Measurements from ENCODE around the gene NUPR1. TPM values are rescaled to one million over a fixed set of nuclear protein-coding genes. Genes with fewer than 3 reads are reported as not detected.

NUPR1 gene
- polyA plus RNA-seq, 1 donor from 2014 or later, result not detected

- Histone ChIP-seq H3F3A (ENCODE audit: insufficient read depth, low read length, poor library complexity, severe bottlenecking) (no peaks in the 10 kb centered on the region), H3K4me3 (ENCODE audit: low read length) (peak overlapping the region; percentile 82), H3K9me2 (ENCODE audit: insufficient read depth, low read length) (no peaks in the 10 kb centered on the region), H3K27me3 (ENCODE audit: insufficient read depth, low read depth, low read length) (no peaks in the 10 kb centered on the region), H3K36me3 (ENCODE audit: insufficient read depth, low read length) (no peaks in the 10 kb centered on the region), H3K79me2 (replicated peaks; ENCODE audit: insufficient read depth, low read length) (peaks cover 5% of the 10 kb centered on the region), H3K9ac (ENCODE audit: low read length) (peak overlapping the region; percentile 53), H3K27ac (ENCODE audit: low read length) (no peak overlapping the region), H4K20me1 (ENCODE audit: insufficient read depth) (no peaks in the 10 kb centered on the region), H2AFZ (ENCODE audit: low read depth, low read length) (peak overlapping the region; percentile 22), H3K9me3 (ENCODE audit: low read length) (no peaks in the 10 kb centered on the region), H3K4me2 (ENCODE audit: low read length) (peak overlapping the region; percentile 21)
- no peak for TF ChIP-seq SMC3 (conservative IDR thresholded peaks at IDR 0.05; ENCODE audit: poor library complexity)
- no peak for TF ChIP-seq EZH2 (IDR thresholded peaks at IDR 0.05; ENCODE audit: borderline replicate concordance, insufficient read depth, low read length, poor library complexity, severe bottlenecking)
- TF ChIP-seq, protein P1, sequence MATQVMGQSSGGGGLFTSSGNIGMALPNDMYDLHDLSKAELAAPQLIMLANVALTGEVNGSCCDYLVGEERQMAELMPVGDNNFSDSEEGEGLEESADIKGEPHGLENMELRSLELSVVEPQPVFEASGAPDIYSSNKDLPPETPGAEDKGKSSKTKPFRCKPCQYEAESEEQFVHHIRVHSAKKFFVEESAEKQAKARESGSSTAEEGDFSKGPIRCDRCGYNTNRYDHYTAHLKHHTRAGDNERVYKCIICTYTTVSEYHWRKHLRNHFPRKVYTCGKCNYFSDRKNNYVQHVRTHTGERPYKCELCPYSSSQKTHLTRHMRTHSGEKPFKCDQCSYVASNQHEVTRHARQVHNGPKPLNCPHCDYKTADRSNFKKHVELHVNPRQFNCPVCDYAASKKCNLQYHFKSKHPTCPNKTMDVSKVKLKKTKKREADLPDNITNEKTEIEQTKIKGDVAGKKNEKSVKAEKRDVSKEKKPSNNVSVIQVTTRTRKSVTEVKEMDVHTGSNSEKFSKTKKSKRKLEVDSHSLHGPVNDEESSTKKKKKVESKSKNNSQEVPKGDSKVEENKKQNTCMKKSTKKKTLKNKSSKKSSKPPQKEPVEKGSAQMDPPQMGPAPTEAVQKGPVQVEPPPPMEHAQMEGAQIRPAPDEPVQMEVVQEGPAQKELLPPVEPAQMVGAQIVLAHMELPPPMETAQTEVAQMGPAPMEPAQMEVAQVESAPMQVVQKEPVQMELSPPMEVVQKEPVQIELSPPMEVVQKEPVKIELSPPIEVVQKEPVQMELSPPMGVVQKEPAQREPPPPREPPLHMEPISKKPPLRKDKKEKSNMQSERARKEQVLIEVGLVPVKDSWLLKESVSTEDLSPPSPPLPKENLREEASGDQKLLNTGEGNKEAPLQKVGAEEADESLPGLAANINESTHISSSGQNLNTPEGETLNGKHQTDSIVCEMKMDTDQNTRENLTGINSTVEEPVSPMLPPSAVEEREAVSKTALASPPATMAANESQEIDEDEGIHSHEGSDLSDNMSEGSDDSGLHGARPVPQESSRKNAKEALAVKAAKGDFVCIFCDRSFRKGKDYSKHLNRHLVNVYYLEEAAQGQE (IDR thresholded peaks at IDR 0.05; ENCODE audit: borderline replicate concordance), result no peak
- TF ChIP-seq POLR2AphosphoS5 (IDR thresholded peaks at IDR 0.05), result no peak
- TF ChIP-seq CTCF (IDR thresholded peaks at IDR 0.05; ENCODE audit: poor library complexity, severe bottlenecking), result no peak
- no peak for TF ChIP-seq TAF1 (IDR thresholded peaks at IDR 0.05; ENCODE audit: low read depth)
- no peak for TF ChIP-seq MXI1 (conservative IDR thresholded peaks at IDR 0.05; ENCODE audit: poor library complexity, severe bottlenecking)
- no peak for TF ChIP-seq EP300 (conservative IDR thresholded peaks at IDR 0.05; ENCODE audit: poor library complexity, severe bottlenecking)
- TF ChIP-seq RAD21 (conservative IDR thresholded peaks at IDR 0.05), result no peak
These were observed 16.1 kb upstream of the NUPR1 start for GRCh38 chr16:28554634-28555423.

GRCh38 chr16:28553776-28554633 is 15.2 kb upstream of the NUPR1 start, which contains the start of gene SGF29:
TSS of gene SGF29 (plus strand) at chr16:28553920. CDS start at chr16:28581070, 27,150 bp downstream.
- peak within 1 kb of the TSS; percentile 85 for H2AFZ ChIP-seq (ENCODE audit: low read depth, low read length)
- peak within 1 kb of the TSS; percentile 82 for H3K4me3 ChIP-seq (ENCODE audit: low read length)
- H3K4me2 ChIP-seq (ENCODE audit: low read length), result peak within 1 kb of the TSS; percentile 21
- H3K9ac ChIP-seq (ENCODE audit: low read length), result peak within 1 kb of the TSS; percentile 94
- no peaks in the 10 kb centered on the region for H3K9me3 ChIP-seq (ENCODE audit: low read length)
- no peaks in the 10 kb centered on the region for H3K36me3 ChIP-seq (ENCODE audit: insufficient read depth, low read length)
- no peaks in the 10 kb centered on the region for H3F3A ChIP-seq (ENCODE audit: insufficient read depth, low read length, poor library complexity, severe bottlenecking)
- H3K27ac ChIP-seq (ENCODE audit: low read length), result peak within 1 kb of the TSS; percentile 98
- no peaks in the 10 kb centered on the region for H3K9me2 ChIP-seq (ENCODE audit: insufficient read depth, low read length)
- peak; percentile 90 for TF ChIP-seq TAF1 (IDR thresholded peaks at IDR 0.05; ENCODE audit: low read depth)
- peak; percentile 66 for TF ChIP-seq RAD21 (conservative IDR thresholded peaks at IDR 0.05)
- peak; percentile 100 for TF ChIP-seq POLR2AphosphoS5 (IDR thresholded peaks at IDR 0.05)
- TF ChIP-seq, protein P1 (IDR thresholded peaks at IDR 0.05; ENCODE audit: borderline replicate concordance), result peak; percentile 90
- TF ChIP-seq SMC3 (conservative IDR thresholded peaks at IDR 0.05; ENCODE audit: poor library complexity), result peak; percentile 69
- peak; percentile 75 for TF ChIP-seq CTCF (IDR thresholded peaks at IDR 0.05; ENCODE audit: poor library complexity, severe bottlenecking)
- peak; percentile 83 for TF ChIP-seq EP300 (conservative IDR thresholded peaks at IDR 0.05; ENCODE audit: poor library complexity, severe bottlenecking)
- TF ChIP-seq EZH2 (IDR thresholded peaks at IDR 0.05; ENCODE audit: borderline replicate concordance, insufficient read depth, low read length, poor library complexity, severe bottlenecking), result no peak
- TF ChIP-seq MXI1 (conservative IDR thresholded peaks at IDR 0.05; ENCODE audit: poor library complexity, severe bottlenecking), result peak; percentile 96
- H3K79me2 ChIP-seq (replicated peaks; ENCODE audit: insufficient read depth, low read length), result peaks cover 5% of the 10 kb centered on the region
- H3K27me3 ChIP-seq (ENCODE audit: insufficient read depth, low read depth, low read length), result no peaks in the 10 kb centered on the region
- no peaks in the 10 kb centered on the region for H4K20me1 ChIP-seq (ENCODE audit: insufficient read depth)
